GM19239 (cell line): Measurements from ENCODE around the gene MRO.

Experiments
- DNase-seq: peaks from one replicate; pipeline ENCODE4 v3.0.0; 2011; ENCODE audit warnings: low spot score; ENCODE audit not compliant: insufficient read length
- FAIRE-seq: peaks from 2 replicates; lab custom pipeline; 2011; peaks lifted over from hg19 to GRCh38; lab: Jason Lieb, UNC

Gene MRO

GRCh38 chr18:50749421-50749820, 70.4 kb downstream of the MRO start:
- no peak for FAIRE-seq
- no peak for DNase-seq

- FAIRE-seq = no peak
Observed at GRCh38 chr18:50748243-50749229, 71.3 kb downstream of the MRO start.

GRCh38 chr18:50747849-50748242, 72.0 kb downstream of the MRO start:
- DNase-seq (no peak), FAIRE-seq (no peak)

More at GRCh38 chr18:50748243-50749229, 71.3 kb downstream of the MRO start:
- no peak for DNase-seq

- DNase-seq = no peak
Observed at GRCh38 chr18:50745945-50746344, 73.9 kb downstream of the MRO start.

More at GRCh38 chr18:50745945-50746344, 73.9 kb downstream of the MRO start:
- FAIRE-seq = no peak
